Nephron (organoid): ENCODE data around the gene ZC3H12C.

Source experiments
- H3K27ac Mint-ChIP-seq, 3 experiments: 2 replicates each; pipeline ENCODE4 v1.8.0; 2020; ENCODE audit warnings: mixed read lengths in 3 of 3, mild to moderate bottlenecking in 2 of 3, moderate library complexity in 1 of 3
- H3K27me3 Mint-ChIP-seq: 2 replicates; pipeline ENCODE4 v1.8.0; 2021; ENCODE audit warnings: low read depth, mild to moderate bottlenecking, moderate library complexity, mixed read lengths
- H3K36me3 Mint-ChIP-seq: 2 replicates; pipeline ENCODE4 v1.8.0; 2020; ENCODE audit warnings: low read depth, mixed read lengths
- H3K4me1 Mint-ChIP-seq: 2 replicates; pipeline ENCODE4 v1.8.0; 2020; ENCODE audit warnings: mixed read lengths
- H3K4me3 Mint-ChIP-seq, 3 experiments: 2 replicates each; pipeline ENCODE4 v1.8.0; 2020; ENCODE audit warnings: mild to moderate bottlenecking in 3 of 3, mixed read lengths in 3 of 3, moderate library complexity in 2 of 3
- H3K9me3 Mint-ChIP-seq: 2 replicates; pipeline ENCODE4 v1.8.0; 2020; ENCODE audit warnings: mixed read lengths
- CTCF ChIP-seq, 3 experiments: fragments of 200-600 bp; sonication (generic); IDR thresholded peaks; one replicate each; pipeline ENCODE4 v1.5.0; 2021; ENCODE audit warnings: antibody characterized with exemption in 3 of 3; ENCODE audit not compliant: unreplicated experiment in 3 of 3

The ZC3H12C gene

GRCh38 chr11:110097459-110098012, 4.3 kb downstream of the ZC3H12C start:
- Mint-ChIP-seq H3K4me1 (peaks cover 29% of the 10 kb centered on the region), H3K9me3 (peaks cover 12% of the 10 kb centered on the region), H3K27me3 (no peaks in the 10 kb centered on the region), H3K4me3 (peak overlapping the region in 1 of 3 experiments; percentile 25), H3K27ac (no peak overlapping the region), H3K36me3 (peaks cover 21% of the 10 kb centered on the region)
- TF ChIP-seq CTCF (IDR thresholded peaks at IDR 0.05; ENCODE audit: unreplicated experiment in 3 of 3): no peak

GRCh38 chr11:110098645-110099044, 5.5 kb downstream of the ZC3H12C start:
- Mint-ChIP-seq H3K36me3 (peaks cover 26% of the 10 kb centered on the region), H3K27me3 (no peaks in the 10 kb centered on the region), H3K27ac (no peak overlapping the region), H3K4me3 (no peak overlapping the region), H3K9me3 (peaks cover 15% of the 10 kb centered on the region), H3K4me1 (peaks cover 29% of the 10 kb centered on the region)
- no peak for TF ChIP-seq CTCF (IDR thresholded peaks at IDR 0.05; ENCODE audit: unreplicated experiment in 3 of 3)

GRCh38 chr11:110100476-110101240, 7.5 kb downstream of the ZC3H12C start:
- no peak for TF ChIP-seq CTCF (IDR thresholded peaks at IDR 0.05; ENCODE audit: unreplicated experiment in 3 of 3)
- peak overlapping the region; percentile 33 to 57 (median 53) for H3K27ac Mint-ChIP-seq
- H3K27me3 Mint-ChIP-seq: no peaks in the 10 kb centered on the region
- peaks cover 16% of the 10 kb centered on the region for H3K9me3 Mint-ChIP-seq
- peaks cover 16% of the 10 kb centered on the region for H3K4me1 Mint-ChIP-seq
- peaks cover 31% of the 10 kb centered on the region for H3K36me3 Mint-ChIP-seq
- H3K4me3 Mint-ChIP-seq: no peak overlapping the region

DNA sequence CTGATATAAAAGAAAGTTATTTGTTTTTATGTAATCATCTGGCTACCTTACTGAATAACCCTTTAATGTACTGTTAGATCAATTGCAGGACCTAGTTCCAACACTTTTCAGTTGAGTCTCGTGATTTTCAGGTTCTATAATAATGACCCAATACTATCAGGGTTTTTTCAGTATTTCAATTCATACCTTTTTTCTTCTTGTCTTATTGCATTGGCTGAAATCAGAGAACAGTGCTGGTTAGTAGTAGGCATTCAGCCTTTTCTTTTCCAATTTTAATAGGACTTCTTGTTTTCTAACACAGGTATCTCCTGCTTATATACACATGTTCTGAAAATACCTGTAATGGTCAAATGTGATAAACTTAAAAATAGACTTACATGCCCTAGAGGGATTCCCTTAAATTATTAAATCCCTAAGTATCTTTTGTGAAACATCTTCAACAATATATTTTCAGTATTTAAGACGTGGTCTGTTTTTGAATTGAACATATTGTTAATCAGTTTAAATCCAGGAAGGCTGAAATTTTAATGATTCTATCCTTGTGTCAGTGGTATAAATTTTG, 13.6 kb downstream of the ZC3H12C start:
- H3K27ac Mint-ChIP-seq: no peak overlapping the region
- H3K4me3 Mint-ChIP-seq: no peak overlapping the region
- no peak for TF ChIP-seq CTCF (IDR thresholded peaks at IDR 0.05; ENCODE audit: unreplicated experiment in 3 of 3)
- peaks cover 21% of the 10 kb centered on the region for H3K9me3 Mint-ChIP-seq
- peaks cover 36% of the 10 kb centered on the region for H3K36me3 Mint-ChIP-seq
- H3K4me1 Mint-ChIP-seq: no peaks in the 10 kb centered on the region
- H3K27me3 Mint-ChIP-seq: no peaks in the 10 kb centered on the region

DNA sequence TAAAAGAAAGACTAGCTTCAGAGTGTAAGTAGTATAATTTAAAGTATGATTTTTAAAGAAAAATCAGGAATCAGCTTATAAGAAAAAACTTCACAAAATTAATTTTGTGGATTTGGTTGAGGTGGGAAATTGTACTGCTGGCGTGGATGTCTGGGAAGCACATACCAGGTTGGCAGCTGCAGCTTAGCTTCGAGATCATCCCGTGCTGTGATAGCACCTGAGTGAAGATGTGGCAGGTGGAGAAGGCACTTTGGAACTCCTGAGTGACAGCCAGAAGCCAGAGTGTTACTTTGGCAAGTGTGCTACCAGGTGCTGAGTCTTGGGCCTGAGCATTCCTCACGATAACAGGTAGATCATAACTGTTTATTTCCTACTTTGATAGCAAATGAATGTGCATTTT, 17.7 kb downstream of the ZC3H12C start:
- no peaks in the 10 kb centered on the region for H3K27me3 Mint-ChIP-seq
- TF ChIP-seq CTCF (IDR thresholded peaks at IDR 0.05; ENCODE audit: unreplicated experiment in 3 of 3): no peak
- H3K9me3 Mint-ChIP-seq: peaks cover 14% of the 10 kb centered on the region
- H3K4me3 Mint-ChIP-seq: no peak overlapping the region
- H3K36me3 Mint-ChIP-seq: peaks cover 19% of the 10 kb centered on the region
- no peaks in the 10 kb centered on the region for H3K4me1 Mint-ChIP-seq
- H3K27ac Mint-ChIP-seq: no peak overlapping the region
